ENCODE results near the gene DNAJB2.
"Not testable (repeated sequence)": the region's sequence is repeated elsewhere in the genome, so short reads cannot be mapped to it uniquely, and the experiment has no call there.

The DNAJB2 gene

GRCh38 chr2:219302412-219302968, 23.3 kb downstream of the DNAJB2 start:
- DNase-seq (ENCODE audit: low spot score) = no peak

DNA sequence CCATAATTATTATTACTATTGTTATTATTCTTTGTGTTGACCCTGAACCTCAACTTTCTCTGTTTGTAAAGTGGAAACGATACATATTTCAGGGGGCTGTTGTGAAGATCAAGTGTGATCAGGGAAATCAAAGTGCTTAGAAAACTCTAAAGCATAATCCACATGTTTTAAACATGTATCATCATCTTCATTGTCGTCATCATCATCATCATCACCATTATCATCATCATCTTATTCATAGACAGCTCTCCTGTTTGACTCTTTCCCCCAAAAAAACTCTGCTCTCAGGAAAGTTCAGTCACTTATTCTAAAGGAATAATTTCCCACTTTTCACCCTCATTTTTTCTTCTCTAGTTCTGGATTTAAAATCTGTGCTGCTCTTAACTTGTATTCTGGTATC, 25.1 kb downstream of the DNAJB2 start:
- no peak for DNase-seq (ENCODE audit: low spot score)

DNA sequence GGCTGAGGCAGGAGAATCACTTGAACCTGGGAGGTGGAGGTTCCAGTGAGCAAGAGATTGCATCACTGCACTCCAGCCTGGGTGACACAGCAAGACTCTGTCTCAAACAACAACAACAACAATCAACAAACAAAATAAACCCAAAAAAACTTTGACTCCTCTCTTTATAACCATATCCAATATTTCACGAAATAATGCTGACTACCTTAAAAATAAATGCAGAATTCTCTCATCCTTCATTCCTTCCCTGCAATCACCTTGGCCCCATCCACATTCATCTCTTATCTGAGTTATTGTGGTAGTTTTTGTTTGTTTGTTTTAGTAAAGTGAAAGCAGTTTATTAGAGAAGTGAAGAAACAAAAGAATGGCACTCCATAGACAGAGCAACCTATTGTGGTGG, 26.9 kb downstream of the DNAJB2 start:
- DNase-seq (ENCODE audit: low spot score) = no peak

DNA sequence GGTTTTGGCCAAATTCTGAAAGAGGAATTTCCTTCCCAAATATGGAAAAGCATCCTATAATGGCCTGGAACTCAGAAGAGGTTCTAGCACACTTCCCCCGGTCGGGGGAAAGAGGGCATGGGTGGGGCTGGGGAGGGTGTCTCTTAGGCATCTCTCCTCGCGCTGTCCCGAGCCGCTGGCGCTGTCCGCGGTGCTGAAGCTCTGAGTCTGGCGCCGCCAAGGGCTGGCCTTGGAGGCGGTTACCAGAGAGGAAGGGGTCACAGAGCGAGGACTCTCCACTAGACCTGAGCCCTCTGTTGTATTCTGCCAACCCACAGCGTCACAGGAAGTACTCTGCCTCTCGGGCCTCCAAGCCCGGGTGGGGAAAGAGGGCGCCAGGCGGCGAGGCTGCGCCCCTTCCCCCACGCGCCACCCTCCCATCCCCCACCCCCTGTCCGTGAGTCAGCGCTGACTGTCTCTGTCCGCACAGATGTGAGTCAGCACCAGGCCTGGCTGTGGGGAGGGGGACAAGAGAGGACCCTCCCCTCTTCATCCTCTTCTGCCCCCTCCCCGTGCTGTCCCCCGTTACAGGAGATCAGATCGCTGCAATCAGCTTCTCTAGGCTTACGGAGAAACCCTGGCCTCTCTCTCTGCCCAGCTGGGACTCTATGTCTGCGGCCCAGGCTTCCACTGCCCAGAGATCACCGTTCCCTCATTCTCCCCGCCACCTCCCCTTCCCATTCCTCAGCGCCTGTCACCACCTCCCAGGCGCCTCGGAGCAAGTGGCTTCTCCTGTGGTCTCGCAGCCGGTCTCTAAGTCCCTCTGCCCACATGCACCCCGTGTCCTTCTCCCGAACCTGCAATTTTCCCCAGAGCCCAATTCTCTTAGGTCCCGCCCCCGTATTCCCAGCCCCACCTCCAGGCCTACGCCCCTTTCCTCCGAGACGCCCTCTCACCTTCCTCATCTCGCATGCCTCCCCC, 29.3 kb downstream of the DNAJB2 start:
- DNase-seq (ENCODE audit: low spot score) = peak; percentile 61

DNA sequence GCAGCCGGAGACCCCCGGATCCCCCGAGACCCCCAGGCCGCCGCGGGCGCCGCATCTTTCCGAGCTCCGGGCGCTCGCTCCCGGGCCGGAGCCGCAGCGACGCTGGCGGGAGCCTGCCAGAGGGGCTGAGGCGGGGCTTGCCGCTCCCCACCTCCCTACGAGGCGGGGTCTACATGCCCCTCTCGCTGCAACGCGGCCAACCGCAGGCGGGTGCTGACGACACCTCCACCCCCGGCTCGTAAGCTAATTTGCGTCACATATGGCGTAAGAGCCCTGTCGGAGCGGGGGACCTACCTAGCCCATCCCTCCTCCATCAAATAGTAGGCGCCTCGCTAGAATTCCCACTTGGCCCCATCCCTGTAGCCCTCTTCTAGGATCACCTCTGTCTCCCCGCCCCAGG, 30.1 kb downstream of the DNAJB2 start, which contains the start of gene PTPRN:
Gene PTPRN (minus strand): TSS at position 124 of the 400 bp plus-strand sequence. CDS start 69 bp downstream, at position 55.
- DNase-seq (ENCODE audit: low spot score) = no peak

DNA sequence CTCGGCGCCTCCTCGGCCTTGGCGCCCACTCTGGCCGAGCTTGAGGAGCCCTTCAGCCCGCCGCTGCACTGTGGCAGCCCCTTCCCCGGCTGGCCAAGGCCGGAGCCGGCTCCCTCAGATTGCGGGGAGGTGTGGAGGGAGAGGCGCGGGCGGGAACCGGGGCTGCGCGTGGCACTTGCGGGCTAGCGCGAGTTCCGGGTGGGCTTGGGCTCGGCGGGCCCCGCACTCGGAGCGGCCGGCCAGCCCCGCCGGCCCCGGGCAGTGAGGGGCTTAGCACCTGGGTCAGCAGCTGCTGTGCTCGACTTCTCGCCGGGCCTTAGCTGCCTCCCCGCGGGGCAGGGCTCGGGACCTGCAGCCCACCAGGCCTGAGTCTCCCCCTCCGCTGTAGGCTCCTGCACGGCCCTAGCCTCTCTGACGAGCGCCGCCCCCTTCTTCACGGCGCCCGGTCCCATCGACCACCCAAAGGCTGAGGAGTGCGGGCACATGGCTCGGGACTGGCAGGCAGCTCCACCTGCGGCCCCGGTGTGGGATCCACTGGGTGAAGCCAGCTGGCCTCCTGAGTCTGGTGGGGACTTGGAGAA, 33.6 kb downstream of the DNAJB2 start:
- DNase-seq (ENCODE audit: low spot score) = not testable (repeated sequence)

DNA sequence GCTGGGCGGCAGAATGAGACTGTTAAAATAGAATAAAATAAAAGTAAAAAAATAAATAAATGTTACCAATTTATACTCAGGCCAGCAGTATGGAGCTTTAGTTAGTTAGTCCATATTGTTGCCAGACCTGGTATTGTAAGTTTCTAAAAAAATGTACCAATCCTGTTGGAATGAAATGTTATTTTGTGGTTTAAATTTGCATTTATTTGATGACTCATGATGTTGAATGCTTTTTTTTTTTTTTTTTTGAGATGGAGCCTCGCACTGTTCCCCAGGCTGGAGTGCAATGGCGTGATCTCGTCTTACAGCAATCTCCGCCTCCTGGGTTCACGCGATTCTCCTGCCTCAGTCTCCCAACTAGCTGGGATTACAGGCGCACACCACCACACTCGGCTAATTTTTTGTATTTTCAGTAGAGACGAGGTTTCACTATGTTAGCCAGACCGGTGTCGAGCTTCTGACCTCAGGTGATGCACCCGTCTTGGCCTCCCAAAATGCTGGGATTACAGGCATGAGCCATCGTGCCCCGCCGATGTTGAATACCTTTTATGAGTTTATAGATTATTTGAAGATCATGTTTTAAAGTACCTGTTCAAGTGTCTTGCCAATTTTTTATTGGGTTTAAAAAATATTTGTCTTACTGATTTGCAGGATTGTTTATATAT, 35.8 kb downstream of the DNAJB2 start:
- DNase-seq (ENCODE audit: low spot score) = no peak

DNA sequence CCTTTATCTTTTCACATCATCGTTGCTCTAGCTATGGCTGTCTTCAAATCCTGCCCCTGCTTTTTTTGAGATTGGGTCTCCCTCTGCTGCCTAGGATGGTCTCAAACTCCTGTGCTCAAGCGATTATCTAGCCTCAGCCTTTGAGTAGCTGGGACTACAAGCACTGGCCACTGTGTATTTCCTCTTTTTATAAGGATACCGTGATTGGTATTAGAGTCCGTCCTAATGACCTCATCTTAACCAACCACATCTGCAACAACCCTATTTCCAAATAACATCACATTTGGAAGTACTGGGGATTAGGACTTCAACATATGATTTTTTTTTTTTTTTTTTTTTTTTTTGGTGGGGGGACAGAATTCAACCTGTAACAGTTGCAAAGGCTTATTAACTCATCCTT, 44.3 kb downstream of the DNAJB2 start:
- DNase-seq (ENCODE audit: low spot score) = no peak

DNA sequence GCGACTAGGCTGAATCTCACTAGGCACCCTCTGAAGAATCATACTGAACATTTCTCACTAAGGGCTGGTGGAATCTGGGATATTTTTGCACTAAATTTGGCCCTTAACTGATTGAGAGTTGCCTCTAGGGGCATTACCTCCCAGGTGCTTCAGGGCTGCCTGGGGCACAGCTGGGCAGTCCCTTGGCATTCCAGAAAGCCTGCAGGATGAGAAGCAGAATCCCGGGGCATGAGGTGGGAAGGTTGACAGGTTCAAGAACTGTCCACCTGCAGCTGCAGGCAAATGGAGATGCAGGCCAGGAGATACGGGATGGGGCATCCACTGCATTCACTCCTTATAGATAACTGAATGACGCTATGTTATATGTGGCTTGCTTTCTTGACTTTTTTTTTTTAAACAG, 46.0 kb downstream of the DNAJB2 start:
- no peak for DNase-seq (ENCODE audit: low spot score)

DNA sequence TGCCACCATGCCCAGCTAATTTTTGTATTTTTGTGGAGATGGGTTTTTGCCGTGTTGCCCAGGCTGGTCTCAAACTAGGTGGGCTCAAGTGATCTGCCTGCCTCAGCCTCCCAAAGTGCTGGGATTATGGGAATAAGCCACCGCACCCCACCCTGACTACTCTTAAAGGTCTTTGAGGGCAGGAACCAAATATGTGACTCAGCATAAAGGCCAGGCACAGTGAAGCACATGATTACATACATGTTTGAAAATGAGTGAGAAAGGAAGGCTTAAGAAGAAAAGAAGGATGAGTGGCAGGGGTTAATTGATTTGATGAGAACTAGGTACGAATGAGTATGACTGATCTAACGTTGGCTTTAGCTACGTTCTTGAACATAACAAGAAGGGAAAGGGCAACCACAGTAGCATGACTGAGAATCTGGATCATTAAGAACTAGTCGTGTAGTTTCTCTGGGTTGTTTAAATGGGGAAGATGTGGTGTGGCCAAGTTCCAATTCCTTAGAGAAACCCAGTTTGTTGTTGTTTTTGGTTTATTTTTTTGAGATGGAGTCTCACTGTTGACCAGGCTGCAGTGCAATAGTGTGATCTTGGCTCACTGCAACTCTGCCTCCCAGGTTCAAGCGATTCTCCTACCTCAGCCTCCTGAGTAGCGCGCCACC, 46.6 kb downstream of the DNAJB2 start:
- DNase-seq (ENCODE audit: low spot score) = no peak

GRCh38 chr2:219327719-219328118, 48.6 kb downstream of the DNAJB2 start:
- DNase-seq (ENCODE audit: low spot score) = no peak

DNA sequence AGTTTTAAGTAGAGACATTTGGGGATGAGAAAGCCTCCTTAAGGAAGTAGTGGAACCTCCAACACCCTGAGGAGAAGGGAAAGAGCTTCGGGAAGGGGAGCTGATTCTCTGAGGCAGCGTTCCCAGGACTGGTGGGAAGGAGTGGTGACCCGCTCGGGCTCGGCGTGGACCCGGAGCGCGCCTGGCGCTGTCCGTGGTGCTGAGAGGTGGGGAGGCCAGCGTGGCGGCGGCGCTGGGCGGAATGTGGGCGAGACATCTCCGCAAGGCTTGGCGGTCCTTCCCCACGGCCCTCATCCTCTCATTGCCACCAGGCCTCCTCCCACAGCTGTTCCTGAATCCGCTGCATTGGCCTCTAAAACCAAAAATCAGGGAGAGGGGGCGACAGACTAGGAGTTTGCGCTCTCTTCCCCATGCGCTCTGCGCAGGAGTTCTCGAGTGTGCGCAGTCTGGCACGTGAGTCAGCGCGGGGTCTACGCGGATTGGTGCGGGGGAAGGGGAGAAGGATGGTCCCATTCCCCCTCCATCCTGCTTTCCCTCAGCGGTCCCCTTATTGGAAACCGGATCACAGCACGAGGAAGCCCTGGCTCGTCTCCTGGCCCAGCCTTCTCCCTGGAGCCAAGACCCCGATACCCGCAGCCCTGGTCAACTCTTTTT, 52.5 kb downstream of the DNAJB2 start:
- no peak for DNase-seq (ENCODE audit: low spot score)

GRCh38 chr2:219332542-219332941, 53.4 kb downstream of the DNAJB2 start, which contains the start of gene RESP18:
Gene RESP18 (minus strand): TSS chr2:219332744.
- DNase-seq (ENCODE audit: low spot score) = no peak

DNA sequence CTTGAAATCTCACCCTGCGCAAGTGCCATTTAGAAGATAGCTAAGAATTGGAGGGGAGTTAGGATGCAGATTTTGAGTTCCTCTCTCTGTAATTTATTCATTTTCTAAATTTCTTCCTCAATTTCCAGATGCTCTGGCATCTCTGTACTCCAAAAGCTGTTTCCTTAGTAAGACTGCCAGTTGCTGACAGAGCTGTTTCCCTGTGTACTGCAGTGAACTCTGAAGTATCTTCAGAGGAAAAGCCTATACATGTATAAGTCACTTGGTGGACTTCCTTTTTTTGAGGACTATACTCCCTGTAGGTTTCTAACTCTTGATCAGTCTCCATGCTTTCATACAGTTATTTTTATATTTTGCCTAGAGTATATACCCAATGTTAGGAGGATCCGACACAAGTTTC, 54.9 kb downstream of the DNAJB2 start:
- DNase-seq (ENCODE audit: low spot score) = no peak

DNA sequence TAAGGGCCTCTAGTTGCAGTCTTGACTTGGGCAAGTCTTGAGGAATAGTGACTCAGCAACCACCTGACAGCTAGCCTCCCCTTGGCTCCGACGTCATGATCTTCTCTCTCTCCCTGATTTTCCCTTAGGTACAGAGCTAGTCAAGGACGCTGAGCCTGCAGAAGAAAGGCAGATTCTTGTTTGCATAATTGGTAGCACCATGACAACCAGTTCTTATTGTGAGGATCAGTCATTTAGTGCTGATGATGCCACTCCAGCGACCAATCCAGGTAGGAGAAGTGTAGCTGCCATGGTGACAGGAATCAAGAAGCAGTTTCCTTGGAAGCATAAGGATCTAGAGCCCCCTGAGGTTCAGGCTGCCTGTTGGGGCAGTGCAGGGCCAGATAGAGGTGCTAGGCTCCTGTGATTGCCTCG, 56.2 kb downstream of the DNAJB2 start:
- DNase-seq (ENCODE audit: low spot score) = no peak

Data from CD4-positive, alpha-beta T cell treated with Interleukin-2 at 100 ng/mL for 4 hours (primary cell).